ENCODE measurements around the gene AP2A1.
A peak's percentile ranks its signal among the peaks of the same experiment; 100 is the strongest.
"Not testable (repeated sequence)": the region's sequence is repeated elsewhere in the genome, so short reads cannot be mapped to it uniquely, and the experiment has no call there.

AP2A1 gene

GRCh38 chr19:49766930-49767299, at the start of gene AP2A1:
TSS of gene AP2A1 (plus strand) at chr19:49767001. CDS start at chr19:49767134, 133 bp downstream.
- DNase-seq = no peak

- no peak for DNase-seq
Measured at GRCh38 chr19:49718511-49718910, 48.3 kb upstream of the AP2A1 start.

- DNase-seq = no peak
Measured at GRCh38 chr19:49718991-49719390, 47.8 kb upstream of the AP2A1 start.

- DNase-seq = not testable (repeated sequence)
Measured at GRCh38 chr19:49719420-49719819, 47.4 kb upstream of the AP2A1 start.

- peak in 2 of 58 donors; percentile 7 to 18 for DNase-seq
Measured at GRCh38 chr19:49727217-49728030, 39.4 kb upstream of the AP2A1 start.

GRCh38 chr19:49730166-49730565, 36.6 kb upstream of the AP2A1 start:
- no peak for DNase-seq

GRCh38 chr19:49738268-49738667, 28.5 kb upstream of the AP2A1 start:
- DNase-seq = no peak

GRCh38 chr19:49739098-49739497, 27.7 kb upstream of the AP2A1 start:
- DNase-seq = no peak

GRCh38 chr19:49739933-49740332, 26.9 kb upstream of the AP2A1 start:
- no peak for DNase-seq

GRCh38 chr19:49741210-49741844, 25.5 kb upstream of the AP2A1 start:
- DNase-seq = no peak

- DNase-seq = no peak
Measured at GRCh38 chr19:49744946-49745381, 21.8 kb upstream of the AP2A1 start.

GRCh38 chr19:49746206-49746958, 20.4 kb upstream of the AP2A1 start:
- peak in 14 of 58 donors; percentile 5 to 60 (median 29) for DNase-seq

- peak in 3 of 58 donors; percentile 1 to 15 (median 14) for DNase-seq
Measured at GRCh38 chr19:49749055-49749716, 17.6 kb upstream of the AP2A1 start.

GRCh38 chr19:49749771-49750170, 17.0 kb upstream of the AP2A1 start:
- no peak for DNase-seq

GRCh38 chr19:49752701-49753100, 14.1 kb upstream of the AP2A1 start:
- DNase-seq = no peak

GRCh38 chr19:49755956-49756355, 10.8 kb upstream of the AP2A1 start:
- no peak for DNase-seq

- peak in 18 of 58 donors; percentile 2 to 58 (median 20) for DNase-seq
Measured at GRCh38 chr19:49758292-49758691, 8.5 kb upstream of the AP2A1 start.

- no peak for DNase-seq
Measured at GRCh38 chr19:49761249-49761624, 5.6 kb upstream of the AP2A1 start.

- no peak for DNase-seq
Measured at GRCh38 chr19:49761625-49762311, 5.0 kb upstream of the AP2A1 start.

- DNase-seq = no peak
Measured at GRCh38 chr19:49763230-49763629, 3.6 kb upstream of the AP2A1 start, which contains the start of gene TSKS. TSS of gene TSKS (minus strand) at chr19:49763306. CDS start at chr19:49763247, 59 bp downstream.

GRCh38 chr19:49764341-49764740, 2.5 kb upstream of the AP2A1 start:
- DNase-seq = no peak

Data from anterior cingulate cortex (tissue), 58 donors.